Measurements from ENCODE around the gene CENPU.
A peak's percentile ranks its signal among the peaks of the same experiment; 100 is the strongest.

CENPU gene

GRCh38 chr4:184771416-184771815 lies 37.5 kb upstream of the CENPU start:
- Histone ChIP-seq H3K4me2 (no peak overlapping the region), H3K36me3 (peaks cover 34 to 100% (median 99%) of the 10 kb centered on the region in 11 experiments)

DNA sequence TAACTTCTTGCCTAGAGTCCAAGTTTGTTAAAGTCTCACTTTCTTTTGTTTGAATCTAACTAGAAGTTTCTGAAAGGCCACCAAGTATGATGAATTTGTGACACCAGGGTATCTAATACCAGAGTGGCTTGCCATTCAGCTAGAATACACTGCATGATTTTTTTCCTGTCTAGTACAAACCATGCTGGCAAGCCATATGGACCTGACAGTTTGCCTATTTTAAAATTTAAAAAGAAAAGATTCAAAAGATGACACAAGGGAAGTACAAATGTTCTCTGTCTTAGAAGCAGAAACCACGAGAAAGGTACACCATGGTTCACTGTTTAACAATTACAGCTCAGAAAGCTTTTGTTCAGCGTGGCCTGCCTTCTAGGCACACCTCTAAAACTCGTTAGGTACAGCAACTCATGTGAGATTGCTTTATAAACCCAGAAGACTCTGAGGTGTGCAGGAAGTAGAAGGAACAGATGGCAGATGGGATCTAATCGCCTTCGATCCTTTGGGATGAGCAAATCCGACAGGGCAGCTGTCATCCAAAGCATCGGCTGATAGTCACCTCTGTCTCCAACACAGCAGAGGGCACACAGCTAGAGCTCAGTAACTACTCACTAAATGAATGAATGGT lies 35.4 kb upstream of the CENPU start:
- peaks cover 45 to 100% (median 100%) of the 10 kb centered on the region in 11 experiments for H3K36me3 ChIP-seq
- no peak overlapping the region for H3K27ac ChIP-seq
- peaks cover 0 to 100% (median 0%) of the 10 kb centered on the region in 11 experiments; a peak in 10 of 22 replicates for H4K20me1 ChIP-seq
- no peaks in the 10 kb centered on the region for H3K27me3 ChIP-seq
- TF ChIP-seq Cebpa-rat (IDR thresholded peaks at IDR 0.05): no peak
- H3K9me3 ChIP-seq (replicated peaks in 1 of 11): no peaks in the 10 kb centered on the region
- peaks cover 0 to 6% (median 0%) of the 10 kb centered on the region in 10 experiments; a peak in 2 of 20 replicates for H3K4me1 ChIP-seq
- H3K4me3 ChIP-seq: no peak overlapping the region
- H3K4me2 ChIP-seq: no peak overlapping the region
- 0 out of 22 replicates have a peak overlapping the region, but pooled peaks of 1 of the 11 experiments have one; percentile 9 for H3K9ac ChIP-seq

More at GRCh38 chr4:184771416-184771815, 37.5 kb upstream of the CENPU start:
- H3K27me3 ChIP-seq: no peaks in the 10 kb centered on the region
- H3K9me3 ChIP-seq (replicated peaks in 1 of 11): no peaks in the 10 kb centered on the region
- no peak for TF ChIP-seq Cebpa-rat (IDR thresholded peaks at IDR 0.05)
- H3K4me3 ChIP-seq: no peak overlapping the region
- no peak overlapping the region for H3K27ac ChIP-seq
- peaks cover 0 to 100% (median 0%) of the 10 kb centered on the region in 11 experiments; a peak in 10 of 22 replicates for H4K20me1 ChIP-seq
- H3K4me1 ChIP-seq: no peaks in the 10 kb centered on the region
- H3K9ac ChIP-seq: no peak overlapping the region

DNA sequence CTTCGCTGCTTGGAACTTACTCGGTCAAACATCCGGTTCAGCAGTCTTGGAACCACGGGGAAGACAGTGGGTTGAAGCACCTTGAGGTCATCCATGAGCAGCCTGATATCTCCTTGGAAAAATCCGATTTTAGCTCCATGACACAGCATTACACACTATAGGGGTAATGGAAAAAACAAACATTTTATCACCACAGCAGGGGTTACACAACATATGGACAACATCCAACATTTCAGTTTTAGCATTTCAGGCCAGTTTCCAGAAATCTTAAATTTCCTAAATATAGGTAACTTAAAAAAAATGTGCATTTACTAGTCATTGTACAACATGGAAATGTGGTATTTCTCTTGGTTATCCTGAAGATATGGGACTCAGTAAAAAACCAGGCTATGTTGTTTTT lies 34.4 kb upstream of the CENPU start:
- H3K4me1 ChIP-seq: peaks cover 0 to 13% (median 0%) of the 10 kb centered on the region in 10 experiments; a peak in 3 of 20 replicates
- no peak overlapping the region for H3K4me3 ChIP-seq
- H3K36me3 ChIP-seq: peaks cover 45 to 100% (median 100%) of the 10 kb centered on the region in 11 experiments
- peaks cover 0 to 100% (median 0%) of the 10 kb centered on the region in 11 experiments; a peak in 10 of 22 replicates for H4K20me1 ChIP-seq
- H3K9me3 ChIP-seq (replicated peaks in 1 of 11): no peaks in the 10 kb centered on the region
- H3K4me2 ChIP-seq: no peak overlapping the region
- no peak for TF ChIP-seq Cebpa-rat (IDR thresholded peaks at IDR 0.05)
- H3K9ac ChIP-seq: 0 out of 22 replicates have a peak overlapping the region, but pooled peaks of 1 of the 11 experiments have one; percentile 12
- no peak overlapping the region; a peak in 1 of 22 replicates for H3K27ac ChIP-seq
- H3K27me3 ChIP-seq: no peaks in the 10 kb centered on the region

DNA sequence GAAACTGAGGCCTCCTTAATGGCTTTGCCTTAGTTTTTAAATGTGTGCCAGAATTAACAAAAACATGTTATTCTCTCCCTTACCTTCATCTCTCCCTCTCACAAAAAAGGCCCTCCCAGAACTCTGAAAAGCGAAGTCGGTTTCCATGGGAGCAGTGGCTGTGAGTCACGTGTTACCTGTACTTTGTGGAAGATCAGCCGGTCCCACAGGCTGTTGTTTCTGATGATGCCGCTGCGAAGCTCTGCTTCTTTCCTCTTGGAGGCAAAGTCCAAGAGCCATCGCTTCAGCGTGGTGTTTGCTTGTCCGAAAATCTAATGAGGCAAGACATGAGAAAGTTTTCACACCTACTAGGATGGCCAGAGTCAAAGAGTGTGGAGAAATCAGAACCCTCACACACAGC lies 32.5 kb upstream of the CENPU start:
- no peak for TF ChIP-seq Cebpa-rat (IDR thresholded peaks at IDR 0.05)
- no peaks in the 10 kb centered on the region for H3K27me3 ChIP-seq

DNA sequence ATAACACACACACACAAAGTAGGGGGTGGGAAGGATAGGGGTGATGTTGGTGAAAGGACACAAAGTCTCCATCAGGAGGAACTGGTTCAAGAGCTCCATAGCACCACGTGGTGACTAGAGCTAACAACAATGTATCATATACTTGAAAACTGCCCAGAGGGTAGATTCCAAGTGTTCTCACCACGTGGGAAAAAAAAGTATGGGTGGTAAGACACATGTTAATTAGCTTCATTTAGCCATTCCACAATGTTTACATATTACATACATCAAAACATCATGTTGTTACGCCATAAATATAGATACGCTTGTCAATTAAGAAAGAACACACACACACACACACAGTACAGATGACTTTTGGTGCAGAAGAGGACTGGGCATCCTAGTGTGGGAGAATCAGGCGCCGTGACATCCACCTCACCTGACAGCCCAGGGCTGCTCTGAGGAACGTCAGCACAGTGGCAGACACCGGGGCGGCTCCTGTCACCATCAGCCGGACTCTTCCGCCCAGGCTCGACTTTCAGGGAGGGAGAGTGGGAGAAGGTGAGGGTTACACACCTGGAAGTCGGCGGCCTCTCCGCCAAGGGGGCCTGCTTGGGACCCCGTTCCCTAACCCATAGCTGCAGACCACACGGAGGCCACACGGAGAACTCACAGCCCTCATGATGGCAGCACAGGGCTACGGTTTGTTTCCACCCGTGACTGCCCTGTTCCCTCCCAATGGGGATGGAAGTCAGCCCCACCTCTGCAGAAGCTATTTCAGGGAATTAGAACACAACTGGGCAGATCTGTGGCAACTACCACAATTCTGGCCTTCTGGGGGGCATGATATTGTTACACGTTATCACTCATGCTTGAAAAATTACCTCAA lies 31.8 kb upstream of the CENPU start:
- H3K27me3 ChIP-seq: no peaks in the 10 kb centered on the region
- peaks cover 48 to 100% (median 100%) of the 10 kb centered on the region in 11 experiments for H3K36me3 ChIP-seq
- H3K9ac ChIP-seq: peak overlapping the region in 1 of 11 experiments; percentile 0; a peak in 1 of 22 replicates
- peaks cover 0 to 25% (median 14%) of the 10 kb centered on the region in 10 experiments; a peak in 15 of 20 replicates for H3K4me1 ChIP-seq
- H3K4me3 ChIP-seq: no peak overlapping the region
- no peak overlapping the region for H3K27ac ChIP-seq
- peaks cover 0 to 100% (median 0%) of the 10 kb centered on the region in 11 experiments; a peak in 8 of 22 replicates for H4K20me1 ChIP-seq
- TF ChIP-seq Cebpa-rat (IDR thresholded peaks at IDR 0.05): no peak
- H3K4me2 ChIP-seq: no peak overlapping the region
- H3K9me3 ChIP-seq (replicated peaks in 1 of 11): peaks cover 0 to 6% (median under 1%) of the 10 kb centered on the region in 11 experiments; a peak in 6 of 22 replicates

More for the DNA sequence above, 32.5 kb upstream of the CENPU start:
- H3K4me1 ChIP-seq: peaks cover 0 to 25% (median 14%) of the 10 kb centered on the region in 10 experiments; a peak in 15 of 20 replicates
- H3K27ac ChIP-seq: peak overlapping the region in 2 of 11 experiments; percentile 3 to 29; a peak in 1 of 22 replicates
- H3K9me3 ChIP-seq (replicated peaks in 1 of 11): no peaks in the 10 kb centered on the region
- peak overlapping the region in 1 of 11 experiments; percentile 0; a peak in 1 of 22 replicates for H3K9ac ChIP-seq
- no peak overlapping the region for H3K4me2 ChIP-seq
- peaks cover 40 to 100% (median 100%) of the 10 kb centered on the region in 11 experiments for H3K36me3 ChIP-seq
- peaks cover 0 to 100% (median 0%) of the 10 kb centered on the region in 11 experiments; a peak in 10 of 22 replicates for H4K20me1 ChIP-seq
- H3K4me3 ChIP-seq: no peak overlapping the region

GRCh38 chr4:184764601-184765000 lies 30.7 kb upstream of the CENPU start:
- peaks cover 0 to 100% (median 0%) of the 10 kb centered on the region in 11 experiments; a peak in 8 of 22 replicates for H4K20me1 ChIP-seq
- no peak for TF ChIP-seq Cebpa-rat (IDR thresholded peaks at IDR 0.05)
- peaks cover 59 to 100% (median 100%) of the 10 kb centered on the region in 11 experiments for H3K36me3 ChIP-seq
- no peak overlapping the region for H3K4me3 ChIP-seq
- H3K4me1 ChIP-seq: peaks cover 0 to 25% (median 14%) of the 10 kb centered on the region in 10 experiments; a peak in 15 of 20 replicates
- H3K9ac ChIP-seq: 0 out of 22 replicates have a peak overlapping the region, but pooled peaks of 1 of the 11 experiments have one; percentile 37
- no peak overlapping the region for H3K4me2 ChIP-seq
- peaks cover 0 to 15% (median 11%) of the 10 kb centered on the region in 11 experiments; a peak in 10 of 22 replicates for H3K9me3 ChIP-seq (replicated peaks in 1 of 11)
- H3K27ac ChIP-seq: no peak overlapping the region
- H3K27me3 ChIP-seq: no peaks in the 10 kb centered on the region

GRCh38 chr4:184763150-184763780 lies 29.4 kb upstream of the CENPU start:
- Histone ChIP-seq H3K27ac (peak overlapping the region in 4 of 11 experiments; percentile 11 to 66 (median 60); a peak in 5 of 22 replicates), H3K9ac (peak overlapping the region in 2 of 11 experiments; percentile 2 to 6; a peak in 1 of 22 replicates), H3K9me3 (replicated peaks in 1 of 11) (peaks cover 0 to 16% (median 11%) of the 10 kb centered on the region in 11 experiments; a peak in 10 of 22 replicates), H3K4me2 (peak overlapping the region in 6 of 11 experiments; percentile 23 to 47 (median 35); a peak in 8 of 22 replicates), H4K20me1 (peaks cover 0 to 98% (median 0%) of the 10 kb centered on the region in 11 experiments; a peak in 8 of 22 replicates), H3K36me3 (peaks cover 58 to 96% (median 93%) of the 10 kb centered on the region in 11 experiments), H3K27me3 (no peaks in the 10 kb centered on the region), H3K4me3 (no peak overlapping the region), H3K4me1 (peaks cover 0 to 25% (median 14%) of the 10 kb centered on the region in 10 experiments; a peak in 15 of 20 replicates)
- no peak for TF ChIP-seq Cebpa-rat (IDR thresholded peaks at IDR 0.05)

GRCh38 chr4:184762100-184762499 lies 28.2 kb upstream of the CENPU start:
- no peak for TF ChIP-seq Cebpa-rat (IDR thresholded peaks at IDR 0.05)
- H3K4me2 ChIP-seq: peak overlapping the region in 8 of 11 experiments; percentile 11 to 47 (median 30); a peak in 13 of 22 replicates
- peaks cover 0 to 16% (median 11%) of the 10 kb centered on the region in 11 experiments; a peak in 10 of 22 replicates for H3K9me3 ChIP-seq (replicated peaks in 1 of 11)
- peaks cover under 1 to 26% (median 19%) of the 10 kb centered on the region in 10 experiments; a peak in 17 of 20 replicates for H3K4me1 ChIP-seq
- peaks cover 58 to 96% (median 93%) of the 10 kb centered on the region in 11 experiments for H3K36me3 ChIP-seq
- H3K27ac ChIP-seq: peak overlapping the region in 9 of 11 experiments; percentile 35 to 66 (median 58); a peak in 15 of 22 replicates
- no peaks in the 10 kb centered on the region for H3K27me3 ChIP-seq
- H3K9ac ChIP-seq: peak overlapping the region in 5 of 11 experiments; percentile 2 to 26 (median 4); a peak in 1 of 22 replicates
- no peak overlapping the region for H3K4me3 ChIP-seq
- H4K20me1 ChIP-seq: peaks cover 0 to 98% (median 0%) of the 10 kb centered on the region in 11 experiments; a peak in 9 of 22 replicates
